Hepatic stellate cell (primary cell): ENCODE results near the gene PFKL.
A peak's percentile ranks its signal among the peaks of the same experiment; 100 is the strongest.

Experiments used
- DNase-seq: peaks from one replicate; pipeline ENCODE4 v3.0.0; 2011; ENCODE audit warnings: low spot score

The PFKL gene

DNA sequence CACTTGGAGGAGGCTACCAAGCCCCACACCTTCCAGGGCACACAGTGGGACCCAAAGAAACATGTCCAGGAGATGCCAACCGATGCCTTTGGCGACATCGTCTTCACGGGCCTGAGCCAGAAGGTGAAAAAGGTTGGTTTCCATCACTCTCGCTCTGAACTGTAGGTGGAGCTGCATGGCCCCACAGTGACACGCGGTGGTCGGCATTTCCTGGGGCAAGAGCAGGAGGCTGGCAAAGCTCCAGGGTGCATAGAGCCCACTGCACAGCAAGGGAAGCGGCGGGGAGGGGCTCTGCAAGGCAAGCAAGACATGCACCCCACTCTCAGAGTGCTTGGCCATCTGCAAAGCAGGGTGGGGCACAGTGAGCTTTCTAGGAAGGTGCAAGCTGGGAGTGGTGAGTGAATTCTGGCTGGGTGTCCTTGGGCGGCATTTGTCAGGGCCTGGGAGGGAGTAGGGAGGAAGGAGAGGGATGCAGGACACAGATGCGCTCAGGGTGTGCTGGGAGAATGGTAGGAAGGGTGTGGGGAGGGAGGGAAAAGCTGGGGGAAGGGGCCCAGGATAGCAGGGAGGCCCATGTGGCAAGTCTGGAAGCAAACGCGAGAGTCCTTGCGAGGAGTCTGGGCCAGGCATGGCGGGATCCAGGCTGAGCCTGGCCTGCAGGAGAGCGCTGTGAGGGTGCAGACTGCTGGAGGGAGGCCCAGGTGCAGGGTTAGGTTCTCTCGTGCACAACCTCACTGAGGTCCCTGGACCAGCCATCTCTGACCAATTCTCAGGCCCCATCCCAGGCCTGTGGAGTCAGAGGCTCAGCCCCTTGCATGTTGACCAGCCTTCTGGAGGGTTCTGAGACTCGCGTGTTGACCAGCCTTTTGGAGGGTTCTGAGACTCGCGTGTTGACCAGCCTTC, 64.5 kb downstream of the PFKL start:
- no peak for DNase-seq

DNA sequence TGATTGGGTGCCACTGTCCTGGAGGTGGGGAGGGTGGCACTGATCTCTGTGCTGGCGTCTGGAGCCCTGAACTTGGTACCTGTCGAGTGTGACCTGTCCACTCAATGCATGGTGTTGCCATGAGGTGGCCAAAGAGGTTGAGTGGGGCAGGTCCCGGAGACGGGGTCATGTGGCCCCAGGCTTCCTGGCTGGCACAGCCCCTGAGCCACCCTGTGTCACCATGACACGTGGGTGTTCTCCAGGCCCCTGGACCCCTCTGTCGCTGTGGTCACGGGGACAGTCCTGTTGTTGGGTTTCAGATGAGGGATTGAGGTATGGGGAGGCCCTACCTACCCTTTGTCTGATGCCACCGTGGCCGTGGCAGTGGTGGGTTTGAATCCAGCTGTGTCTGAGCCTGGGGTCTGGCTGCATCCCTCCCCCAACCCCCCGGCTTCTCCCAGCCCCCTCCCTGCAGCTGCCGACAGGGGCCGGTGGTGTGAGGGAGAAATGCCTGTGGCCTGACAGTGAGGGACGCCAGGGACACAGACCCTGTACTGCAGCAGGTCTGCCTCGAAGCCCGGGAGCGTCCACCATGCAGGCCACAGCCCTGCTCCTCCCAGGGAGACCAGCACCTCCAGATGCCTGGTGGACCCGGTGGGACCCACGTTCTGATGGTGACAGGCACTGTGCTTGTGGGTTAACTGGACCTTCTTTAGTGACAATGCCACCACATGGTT, 65.6 kb downstream of the PFKL start:
- no peak for DNase-seq

DNA sequence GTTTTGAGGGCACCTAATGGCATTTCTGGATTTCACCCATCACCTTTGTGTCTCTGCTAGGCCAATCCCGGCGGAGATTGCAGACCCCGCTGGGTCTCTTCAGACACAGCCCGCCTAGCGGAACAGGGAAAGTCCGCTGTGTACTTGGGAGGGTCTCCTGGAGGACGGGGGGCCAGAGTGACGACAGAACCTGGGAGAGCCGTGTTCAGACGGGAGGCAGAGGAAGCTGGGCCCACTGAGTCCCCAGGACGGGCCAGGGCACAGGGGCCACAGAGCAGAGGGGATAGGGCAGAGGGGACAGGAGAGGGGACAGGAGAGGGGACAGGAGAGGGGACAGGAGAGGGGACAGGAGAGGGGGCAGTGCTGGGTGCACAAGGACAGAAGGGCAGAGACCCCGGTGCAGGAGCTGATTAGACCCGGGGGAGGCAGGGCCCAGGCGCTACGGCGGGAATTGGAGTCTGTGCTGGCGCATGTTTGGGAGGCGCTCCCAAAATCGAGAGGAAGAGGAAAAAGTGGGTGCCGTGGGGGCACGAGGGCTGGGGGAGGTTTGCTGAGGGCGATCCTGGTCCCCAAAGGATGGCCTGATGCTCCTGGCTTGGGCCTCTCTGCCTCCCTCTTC, 66.2 kb downstream of the PFKL start:
- no peak for DNase-seq

DNA sequence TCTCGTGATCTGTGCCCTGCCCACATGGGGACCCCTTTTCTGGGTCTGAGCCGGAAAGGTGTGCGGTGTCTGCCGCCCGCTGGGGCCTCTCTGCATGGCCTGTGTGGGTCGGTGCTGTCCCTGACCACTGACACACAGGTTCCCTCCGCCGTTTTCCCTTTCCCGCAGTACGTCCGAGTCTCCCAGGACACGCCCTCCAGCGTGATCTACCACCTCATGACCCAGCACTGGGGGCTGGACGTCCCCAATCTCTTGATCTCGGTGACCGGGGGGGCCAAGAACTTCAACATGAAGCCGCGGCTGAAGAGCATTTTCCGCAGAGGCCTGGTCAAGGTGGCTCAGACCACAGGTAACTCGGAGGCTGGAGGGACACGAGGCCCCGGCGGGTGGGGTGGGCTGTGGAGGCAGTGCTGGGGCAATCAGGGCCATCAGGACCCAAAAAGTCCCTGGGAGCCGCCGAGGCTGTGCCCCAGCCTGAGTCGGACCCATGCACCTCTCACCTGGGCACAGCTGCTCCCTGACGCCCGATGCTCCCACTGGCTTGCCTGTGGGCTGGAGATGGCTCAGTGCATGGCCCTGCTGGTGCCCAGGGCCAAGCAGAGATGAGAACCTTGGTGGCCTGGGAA, 66.8 kb downstream of the PFKL start:
- no peak for DNase-seq

DNA sequence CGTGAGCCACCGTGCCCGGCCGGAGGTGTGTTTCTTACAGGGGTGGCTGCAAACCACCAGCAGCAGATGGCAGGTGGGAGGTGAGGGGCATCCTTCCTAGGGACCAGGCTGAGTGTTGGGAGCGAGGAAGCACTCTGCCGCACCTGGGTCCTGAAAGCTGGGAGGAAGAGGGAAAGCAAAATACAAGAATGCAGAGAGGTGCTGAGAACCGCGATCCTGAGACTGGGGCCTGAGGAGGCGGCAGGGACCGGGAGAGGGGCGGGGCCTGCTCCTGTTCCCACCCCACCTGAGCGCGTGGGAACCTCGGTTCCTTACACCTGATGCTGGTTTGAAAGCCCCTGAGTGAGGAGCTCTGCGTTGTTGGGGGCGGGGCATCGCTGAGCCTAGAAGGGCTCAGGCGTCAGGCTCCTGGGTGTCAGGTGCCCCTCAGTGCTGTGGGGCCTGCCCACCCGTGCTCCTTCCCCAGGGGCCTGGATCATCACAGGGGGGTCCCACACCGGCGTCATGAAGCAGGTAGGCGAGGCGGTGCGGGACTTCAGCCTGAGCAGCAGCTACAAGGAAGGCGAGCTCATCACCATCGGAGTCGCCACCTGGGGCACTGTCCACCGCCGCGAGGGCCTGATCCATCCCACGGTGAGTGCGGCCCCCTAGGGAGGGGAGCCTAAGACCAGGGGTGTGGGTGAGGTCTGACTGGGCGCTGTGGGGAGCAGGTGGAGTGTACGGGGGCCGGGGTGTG, 69.0 kb downstream of the PFKL start:
- no peak for DNase-seq

DNA sequence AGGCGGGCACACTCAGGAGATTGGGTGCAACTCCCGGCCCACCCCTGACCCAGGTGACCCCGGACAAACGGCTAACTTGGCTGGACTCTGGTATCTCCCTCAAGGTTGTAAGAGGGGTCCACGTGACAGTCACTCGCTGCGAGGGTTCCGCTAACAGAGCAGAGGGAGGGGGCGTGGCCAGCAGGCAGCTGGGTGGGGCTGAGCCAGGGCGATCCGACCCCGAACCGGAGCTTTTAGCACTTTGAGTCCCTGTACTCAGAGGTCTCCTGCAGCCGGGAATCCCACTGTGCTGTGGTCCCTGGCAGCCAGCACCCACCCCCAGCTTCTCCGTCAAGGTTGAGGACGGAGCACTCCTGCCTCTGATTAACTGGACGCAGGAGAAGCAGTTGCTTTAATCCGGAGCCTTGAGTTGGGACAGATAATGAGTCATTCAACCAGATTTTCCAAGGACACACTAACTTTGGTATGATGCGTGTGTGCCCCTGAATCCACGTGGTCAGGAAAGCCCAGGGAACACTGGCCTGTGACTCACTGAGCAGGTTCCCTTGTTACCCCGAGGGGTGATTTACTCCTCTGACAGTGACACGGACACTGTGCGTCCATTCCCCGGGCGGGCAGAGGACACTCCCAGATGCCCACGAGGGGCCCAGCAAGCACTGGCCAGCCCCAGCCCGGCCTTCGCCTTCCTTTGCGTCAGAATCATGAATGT, 70.3 kb downstream of the PFKL start:
- DNase-seq, result peak; percentile 49

DNA sequence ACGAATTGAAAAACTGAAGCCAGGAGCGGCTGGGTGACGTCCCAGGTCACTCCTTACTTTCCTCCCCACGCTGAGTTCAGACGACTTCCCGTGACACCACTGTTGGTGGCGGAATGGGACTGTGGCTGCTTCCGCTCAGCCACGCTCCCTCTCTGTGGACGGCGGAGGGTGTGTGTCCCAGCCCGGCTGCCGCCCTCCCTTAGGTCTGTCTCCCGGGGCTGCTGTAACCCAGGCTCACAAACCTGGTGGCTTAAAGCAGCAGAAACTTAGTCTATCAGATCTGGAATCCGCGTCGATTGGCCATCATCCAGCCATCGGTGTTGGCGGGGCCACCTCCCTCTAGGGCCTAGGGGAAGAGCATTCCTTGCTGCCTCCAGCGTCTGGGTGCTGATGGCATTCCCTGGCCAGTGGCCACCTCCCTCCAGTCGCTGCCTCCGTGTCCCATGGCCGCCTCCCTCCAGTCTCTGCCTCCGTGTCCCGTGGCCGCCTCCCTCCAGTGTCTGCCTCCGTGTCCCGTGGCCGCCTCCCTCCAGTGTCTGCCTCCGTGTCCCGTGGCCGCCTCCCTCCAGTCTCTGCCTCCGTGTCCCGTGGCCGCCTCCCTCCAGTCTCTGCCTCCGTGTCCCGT, 71.0 kb downstream of the PFKL start:
- DNase-seq, result no peak

DNA sequence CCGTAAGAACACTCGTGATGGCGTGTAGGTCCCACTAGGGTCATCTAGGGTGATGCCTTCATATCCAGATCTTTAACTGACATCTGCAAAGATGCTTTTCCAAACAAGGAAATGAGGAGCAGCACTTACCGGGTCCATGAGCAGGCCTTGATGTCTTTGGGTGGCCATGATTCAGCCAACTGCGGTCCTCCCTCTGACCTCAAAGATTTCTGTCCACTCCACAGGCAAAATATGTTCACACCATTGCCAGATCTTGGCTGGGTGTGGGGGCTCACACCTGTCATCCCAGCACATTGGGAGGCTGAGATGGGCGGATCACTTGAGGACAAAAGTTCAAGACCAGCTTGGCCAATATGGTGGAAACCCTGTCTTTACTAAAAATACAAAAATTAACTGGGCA, 71.7 kb downstream of the PFKL start:
- DNase-seq, result no peak

DNA sequence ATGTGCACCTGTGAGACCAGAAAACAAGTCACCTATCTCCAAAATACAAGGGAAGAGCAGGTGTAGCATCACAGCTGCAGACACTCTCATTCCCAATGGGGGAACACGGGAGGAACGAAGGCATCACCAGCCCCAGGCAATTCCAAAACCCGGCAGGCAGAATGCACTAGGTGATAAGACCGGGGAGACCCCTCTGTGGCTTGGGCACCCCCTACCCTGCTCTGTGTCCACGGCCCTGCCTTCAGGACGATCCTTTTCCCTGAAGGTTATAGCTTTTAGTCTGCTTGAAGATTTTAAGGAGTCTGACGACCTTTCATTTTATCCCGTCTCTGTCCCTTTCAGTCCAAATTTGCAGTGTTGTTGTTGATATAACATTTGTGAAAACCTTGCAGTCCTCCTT, 72.8 kb downstream of the PFKL start:
- DNase-seq, result no peak

DNA sequence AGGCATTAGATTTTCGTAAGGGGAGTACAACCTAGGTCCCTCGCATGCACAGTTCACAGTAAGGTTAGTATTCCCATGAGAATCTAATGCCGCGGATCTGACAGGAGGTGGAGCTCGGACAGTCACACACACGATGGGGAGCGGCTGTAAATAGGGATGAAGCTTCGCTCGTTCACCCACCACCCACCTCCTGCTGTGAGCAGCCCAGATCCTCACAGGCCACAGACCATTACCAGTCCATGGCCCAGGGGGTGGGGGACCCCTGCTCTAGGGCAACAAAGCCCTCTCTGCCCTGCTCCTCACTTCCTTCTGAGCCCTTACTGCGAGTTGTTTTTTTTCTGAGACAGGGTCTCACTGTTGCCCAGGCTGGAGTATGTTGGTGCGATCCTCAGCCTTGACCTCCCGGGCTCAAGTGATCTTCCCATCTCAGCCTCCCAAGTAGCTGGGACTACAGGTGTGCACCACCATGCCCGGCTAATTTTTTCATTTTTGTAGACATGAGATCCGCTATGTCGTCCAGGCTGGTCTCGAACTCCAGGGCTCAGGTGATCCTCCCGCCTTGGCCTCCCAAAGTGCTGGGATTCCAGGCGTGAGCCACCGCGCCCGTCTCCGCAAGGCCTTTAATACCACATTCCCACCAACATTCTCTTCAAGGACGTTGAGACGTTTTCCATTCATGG, 74.9 kb downstream of the PFKL start:
- no peak for DNase-seq

DNA sequence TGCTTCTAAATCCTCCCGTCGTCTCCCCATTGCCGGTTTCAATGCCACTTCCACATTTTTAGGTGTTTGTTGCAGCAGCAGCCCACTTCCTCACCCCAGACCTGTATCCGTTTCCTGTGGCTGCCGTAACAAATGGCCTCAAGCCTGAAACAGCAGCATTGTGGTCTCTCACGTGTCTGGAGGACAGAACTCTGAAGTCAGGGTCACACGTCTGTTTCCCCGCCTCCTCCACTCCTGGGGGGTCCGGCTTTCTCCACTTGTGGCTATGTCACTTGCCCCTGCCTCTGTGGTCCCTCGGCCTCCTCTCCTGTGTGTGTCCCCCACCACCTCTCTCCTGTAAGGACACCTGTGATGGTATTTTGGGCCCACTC, 75.4 kb downstream of the PFKL start:
- no peak for DNase-seq

DNA sequence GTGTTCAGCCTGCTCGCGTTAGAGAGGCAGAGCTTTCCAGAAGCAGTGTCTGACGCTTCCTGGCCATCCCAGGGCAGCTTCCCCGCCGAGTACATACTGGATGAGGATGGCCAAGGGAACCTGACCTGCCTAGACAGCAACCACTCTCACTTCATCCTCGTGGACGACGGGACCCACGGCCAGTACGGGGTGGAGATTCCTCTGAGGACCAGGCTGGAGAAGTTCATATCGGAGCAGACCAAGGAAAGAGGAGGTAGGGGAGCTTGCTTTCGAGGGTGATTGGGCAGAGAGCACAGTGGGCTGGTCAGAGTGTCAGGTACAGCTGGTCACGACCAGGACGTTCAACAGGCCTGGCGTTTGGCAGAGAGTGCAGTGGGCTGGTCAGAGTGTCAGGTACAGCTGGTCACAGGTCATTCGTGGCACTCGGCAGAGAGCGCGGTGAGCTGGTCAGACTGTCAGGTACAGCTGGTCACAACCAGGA, 75.9 kb downstream of the PFKL start:
- no peak for DNase-seq

DNA sequence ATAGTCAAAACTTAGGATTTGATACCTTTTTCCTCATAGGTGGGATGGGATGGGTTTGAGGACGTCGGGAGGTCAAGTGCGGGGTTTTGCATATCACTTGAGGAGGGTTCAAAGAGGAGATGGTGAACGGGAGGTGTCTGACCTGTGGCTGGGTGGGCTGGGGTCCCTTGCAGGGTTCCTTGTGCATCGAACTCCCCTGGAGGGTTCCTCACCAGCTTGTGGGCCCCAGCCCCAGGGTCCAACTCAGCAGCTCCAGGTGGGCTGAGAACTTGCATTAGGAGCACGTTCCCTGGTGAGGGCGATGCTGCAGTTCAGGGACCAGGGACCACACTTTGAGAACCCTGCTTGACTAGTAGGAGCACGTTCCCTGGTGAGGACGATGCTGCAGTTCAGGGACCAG, 76.8 kb downstream of the PFKL start:
- DNase-seq, result no peak
